Erythroblast (primary cell): Measurements from ENCODE around the gene FBXW4.

Experiments used
- GATA1 ChIP-seq: IDR thresholded peaks from 2 replicates; pipeline ENCODE4 v1.6.1; 2011; ENCODE audit warnings: low read depth, mild to moderate bottlenecking, control low read depth, low read length, moderate library complexity
- POLR2A ChIP-seq: IDR thresholded peaks from 2 replicates; pipeline ENCODE4 v1.6.1; 2011; ENCODE audit warnings: mild to moderate bottlenecking, low read length

GRCh38 chr10:101601541-101601940 lies 93.4 kb downstream of the FBXW4 start:
- TF ChIP-seq POLR2A = no peak
- TF ChIP-seq GATA1 = no peak
